Stimulated activated CD8-positive, alpha-beta memory T cell treated with anti-CD3 and anti-CD28 coated beads, Interleukin-7, amount 100 ng/mL, for 48 hours (primary cell): ENCODE data around the gene ANKRD52.
"Not testable (repeated sequence)": the region's sequence is repeated elsewhere in the genome, so short reads cannot be mapped to it uniquely, and the experiment has no call there.

ENCODE experiments used
- DNase-seq, 2 donors: peaks; one replicate each; pipeline ENCODE4 v3.0.0-alpha.2; 2020; ENCODE audit warnings: low read depth in 1 of 2; ENCODE audit errors: extremely low read depth in 1 of 2

The ANKRD52 gene

DNA sequence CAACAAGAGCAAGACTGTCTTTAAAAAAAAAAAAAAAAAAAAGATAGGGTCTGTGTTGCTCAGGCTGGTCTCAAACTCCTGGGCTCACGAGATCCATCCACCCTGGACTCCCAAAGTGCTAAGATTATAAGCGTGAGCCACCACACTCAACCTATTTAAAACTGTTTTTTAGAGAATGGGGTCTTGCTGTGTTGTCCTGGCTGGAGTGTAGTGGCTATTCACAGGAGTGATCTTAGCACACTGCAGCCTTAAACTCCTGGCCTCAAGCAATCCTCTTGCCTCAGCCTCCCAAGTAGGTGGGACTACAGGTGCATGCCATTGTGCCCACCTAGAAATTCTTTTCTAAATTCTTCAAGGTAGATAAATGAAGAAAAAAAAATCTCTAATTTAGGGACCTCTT is 16.1 kb upstream of the ANKRD52 start:
- DNase-seq = no peak

DNA sequence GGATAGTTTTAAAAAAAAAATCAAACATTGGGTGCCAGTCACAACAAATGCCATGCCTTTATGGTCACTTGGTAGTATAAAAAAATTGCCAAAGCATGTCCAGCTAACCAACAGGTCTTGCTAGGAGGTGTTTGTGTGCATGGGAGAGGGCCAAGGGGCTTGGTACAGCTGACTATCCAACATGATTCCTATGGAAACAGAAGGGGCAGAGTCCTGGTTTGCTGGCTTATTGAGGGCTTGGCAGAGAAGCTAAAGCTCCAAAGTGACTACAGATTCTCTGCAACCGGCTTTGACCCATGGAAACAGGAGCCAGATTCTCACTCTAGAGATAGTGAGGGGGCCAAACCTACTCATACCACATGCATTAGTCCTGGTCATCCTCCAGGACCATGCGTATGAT is 14.3 kb upstream of the ANKRD52 start:
- DNase-seq = not testable (repeated sequence)

DNA sequence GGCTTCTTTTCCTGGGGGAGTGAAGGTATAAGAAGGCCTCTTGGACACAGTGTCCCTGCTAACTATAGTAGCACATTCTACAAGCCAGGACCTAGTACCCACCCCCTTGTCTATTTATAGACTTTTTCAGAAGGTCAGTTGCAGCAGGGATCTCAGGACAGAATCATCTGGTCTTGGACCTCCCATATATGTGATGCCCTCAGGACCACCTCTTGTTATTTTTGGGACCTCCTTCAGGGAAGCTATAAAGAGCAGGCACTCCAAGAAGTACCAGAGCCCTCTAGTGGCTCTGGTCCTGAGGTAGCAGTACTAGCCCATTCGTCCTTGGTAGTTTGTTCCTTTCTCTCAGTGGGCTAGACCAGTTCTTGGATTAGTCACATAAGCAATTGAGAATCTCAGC is 12.8 kb upstream of the ANKRD52 start:
- no peak for DNase-seq

DNA sequence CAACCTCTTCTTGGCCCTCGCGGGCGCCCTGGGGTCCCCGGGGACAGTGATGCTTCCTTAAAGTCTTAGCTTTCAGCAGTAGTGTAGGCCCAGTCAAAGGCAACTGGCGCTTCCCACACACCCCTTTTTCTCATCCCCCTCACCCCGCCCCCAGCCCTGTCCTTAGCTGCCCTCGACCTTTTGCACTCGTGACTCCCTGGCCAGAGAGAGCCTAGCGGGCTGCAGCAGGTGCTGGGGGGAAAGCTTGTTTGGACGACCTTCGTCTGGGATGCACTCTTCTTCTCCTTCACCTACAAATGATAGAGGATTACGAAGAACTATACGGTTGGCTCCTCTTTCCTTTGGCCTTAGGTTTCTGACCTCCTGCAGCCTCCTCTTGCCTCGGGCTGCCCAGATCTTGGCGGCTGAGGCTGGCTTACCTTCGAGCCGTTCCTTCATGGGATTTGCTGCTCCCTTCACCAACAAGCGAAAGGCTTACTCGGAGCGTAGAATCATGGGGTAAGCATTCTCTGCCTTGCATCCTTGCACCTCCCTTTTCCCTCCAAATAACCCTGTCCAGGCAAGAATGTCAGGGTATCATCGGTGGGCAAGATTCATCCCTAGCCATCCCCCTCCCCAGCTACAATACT is 9.4 kb upstream of the ANKRD52 start:
- no peak for DNase-seq

DNA sequence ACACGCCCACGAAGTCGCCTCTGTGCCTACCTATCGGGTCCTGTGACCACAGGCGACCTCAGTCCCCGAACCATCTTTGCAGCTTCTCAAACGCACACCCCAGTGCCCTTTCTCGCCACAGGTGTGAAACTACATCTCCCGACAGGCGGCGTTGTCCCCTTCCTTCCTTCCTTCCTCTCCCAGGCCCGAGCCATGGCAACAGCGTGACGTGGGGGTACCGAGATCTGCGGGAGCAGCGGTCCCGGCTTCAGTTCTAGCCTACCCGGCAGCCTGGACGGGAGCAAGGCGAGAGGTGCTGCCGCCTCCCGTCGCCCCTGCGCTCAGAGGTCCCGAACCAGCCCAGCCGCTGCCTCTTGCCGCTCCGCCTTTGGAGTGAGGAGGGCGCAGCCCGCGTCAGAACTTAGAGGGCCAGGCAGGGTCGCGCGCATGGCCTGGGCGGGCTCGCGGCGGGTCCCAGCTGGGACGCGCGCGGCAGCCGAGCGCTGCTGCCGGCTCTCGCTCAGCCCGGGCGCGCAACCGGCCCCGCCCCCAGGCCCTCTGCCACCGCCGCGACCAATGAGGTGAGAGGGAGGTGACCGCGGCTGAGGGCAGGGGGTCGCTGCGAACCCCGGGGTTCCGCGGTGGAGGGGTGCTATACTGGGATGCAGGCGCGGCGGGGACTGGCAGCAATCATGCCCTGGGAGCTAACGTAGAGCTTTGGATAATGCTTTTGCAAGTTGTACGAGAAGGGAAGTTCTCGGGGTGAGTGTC is 8.7 kb upstream of the ANKRD52 start, which contains the start of gene COQ10A:
Gene COQ10A, plus strand, starts transcription at position 250 of the 750 bp plus-strand sequence. Its CDS starts 177 bp downstream, at position 427.
- DNase-seq = peak; percentile 67 to 80

DNA sequence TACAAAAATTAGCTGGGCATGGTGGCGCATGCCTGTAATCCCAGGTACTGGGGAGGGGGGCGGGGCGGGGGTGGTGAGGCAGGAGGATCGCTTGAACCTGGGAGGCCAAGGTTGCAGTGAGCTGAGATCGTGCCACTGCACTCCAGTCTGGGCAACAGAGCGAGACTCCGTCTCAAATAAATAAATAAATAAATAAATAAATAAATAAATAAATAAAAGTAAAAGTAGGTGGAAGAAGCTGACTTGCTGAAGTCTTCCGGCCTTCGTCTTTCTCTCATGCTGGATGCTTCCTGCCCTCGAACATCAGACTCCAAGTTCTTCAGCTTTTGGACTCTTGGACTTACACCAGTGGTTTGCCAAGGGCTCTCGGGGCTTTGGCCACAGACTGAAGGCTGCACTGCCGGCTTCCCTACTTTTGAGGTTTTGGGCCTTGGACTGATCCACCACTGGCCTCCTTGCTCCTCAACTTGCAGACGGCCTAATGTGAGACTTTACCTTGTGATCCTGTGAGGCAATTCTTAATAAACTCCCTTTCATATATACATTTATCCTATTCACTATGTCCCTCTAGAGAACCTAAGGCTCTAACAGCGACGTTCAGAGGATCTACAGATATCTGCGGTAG is 8.0 kb upstream of the ANKRD52 start:
- not testable (repeated sequence) for DNase-seq

DNA sequence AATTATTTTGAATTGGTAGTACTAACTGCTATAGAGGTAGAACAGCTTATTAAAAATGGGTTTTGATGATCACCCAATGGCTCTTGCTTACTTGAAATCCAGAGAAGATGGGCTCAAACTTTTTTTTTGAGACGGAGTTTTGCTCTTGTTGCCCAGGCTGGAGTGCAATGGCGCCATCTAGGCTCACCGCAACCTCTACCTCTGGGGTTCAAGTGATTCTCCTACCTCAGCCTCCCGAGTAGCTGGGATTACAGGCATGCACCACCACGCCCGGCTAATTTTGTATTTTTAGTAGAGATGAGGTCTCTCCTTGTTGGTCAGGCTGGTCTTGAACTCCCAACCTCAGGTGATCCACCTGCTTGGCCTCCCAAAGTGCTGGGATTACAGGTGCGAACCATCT is 4.8 kb upstream of the ANKRD52 start:
- DNase-seq = not testable (repeated sequence)

DNA sequence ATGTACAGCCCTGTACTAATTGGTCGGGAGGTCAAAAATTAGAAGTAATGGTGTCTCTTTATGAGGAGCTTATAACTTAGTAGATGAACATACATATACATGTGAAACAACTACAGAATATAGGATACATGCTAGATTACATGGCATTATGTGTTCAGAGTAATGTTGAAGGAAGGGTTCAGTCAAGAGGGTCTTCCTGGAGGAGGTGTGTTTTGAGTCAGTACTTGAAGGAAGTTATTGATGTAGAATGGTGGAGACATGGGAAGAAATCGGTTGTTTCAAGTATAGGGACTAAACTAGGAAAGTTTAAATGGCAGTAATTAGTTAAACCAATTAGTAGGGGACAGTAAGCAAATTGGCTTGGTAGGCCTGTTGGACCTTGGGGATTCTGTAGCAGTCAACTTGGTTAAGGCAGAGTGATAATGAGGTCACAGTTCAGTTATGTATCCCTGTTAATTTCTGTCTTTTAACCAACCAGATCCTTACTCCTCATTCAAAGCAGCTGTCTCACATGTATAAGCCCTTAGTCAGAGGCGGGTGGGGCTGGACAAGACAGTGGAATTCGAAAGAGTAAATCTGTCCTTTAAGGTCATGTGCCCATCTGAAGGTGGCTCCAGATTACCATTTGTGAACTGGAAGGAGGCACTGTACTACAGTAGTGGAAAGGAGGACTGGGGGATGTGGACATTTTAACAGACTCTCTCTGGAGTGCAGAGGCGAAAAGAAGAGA is 3.5 kb upstream of the ANKRD52 start:
- DNase-seq = no peak

DNA sequence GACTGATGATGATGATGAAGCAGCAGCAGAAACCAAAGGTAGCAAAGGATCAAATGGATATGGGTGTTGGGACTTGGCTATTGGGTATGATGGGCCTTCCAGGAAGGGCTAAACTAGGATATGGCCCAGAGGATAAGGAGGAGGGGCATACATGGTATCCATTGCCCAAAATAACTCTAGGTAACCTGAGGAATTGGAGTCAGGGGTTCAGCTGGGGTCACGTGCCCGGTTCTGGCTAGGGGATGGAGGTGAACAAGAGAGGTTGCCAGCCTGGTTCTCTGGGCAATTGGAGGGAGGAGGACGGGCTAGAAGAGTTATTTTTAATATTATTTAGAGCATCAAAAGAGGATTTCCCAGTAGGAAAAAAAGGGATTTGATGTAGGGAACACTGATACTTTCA is 2.7 kb upstream of the ANKRD52 start:
- no peak for DNase-seq

DNA sequence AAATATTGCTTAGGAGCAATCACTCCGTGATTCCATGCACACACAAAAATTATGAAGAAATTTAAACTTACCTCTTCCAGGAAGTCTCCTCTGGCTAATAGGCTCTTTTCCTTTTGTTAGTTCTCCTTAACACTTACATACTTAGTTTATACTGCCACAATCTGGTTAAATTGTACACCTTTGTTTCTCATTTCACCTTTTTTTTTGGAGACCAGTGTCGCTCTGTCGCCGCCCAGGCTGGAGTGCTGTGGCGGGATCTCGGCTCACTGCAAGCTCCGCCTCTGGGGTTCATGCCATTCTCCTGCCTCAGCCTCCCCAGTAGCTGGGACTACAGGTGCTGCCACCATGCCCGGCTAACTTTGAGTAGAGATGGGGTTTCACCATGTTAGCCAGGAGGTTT is 2.2 kb upstream of the ANKRD52 start:
- DNase-seq = no peak

DNA sequence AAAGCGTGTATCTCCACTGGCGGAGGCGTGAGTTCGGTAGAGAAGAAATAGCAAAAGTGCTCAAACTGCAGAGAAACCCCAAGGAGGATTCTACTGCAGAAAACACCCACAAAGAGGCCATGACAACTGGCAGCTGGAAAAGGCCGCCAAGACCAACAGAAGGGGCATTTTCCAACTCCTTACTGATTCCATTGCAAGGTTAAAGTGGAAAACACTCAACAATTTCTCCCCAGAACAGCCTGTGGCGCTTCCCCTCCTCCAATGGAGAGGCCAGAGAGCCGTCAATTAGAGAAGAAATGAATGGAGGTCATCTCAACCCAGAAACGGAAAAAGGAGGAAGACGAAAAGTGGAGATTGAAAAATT is 618 bp upstream of the ANKRD52 start:
- no peak for DNase-seq

DNA sequence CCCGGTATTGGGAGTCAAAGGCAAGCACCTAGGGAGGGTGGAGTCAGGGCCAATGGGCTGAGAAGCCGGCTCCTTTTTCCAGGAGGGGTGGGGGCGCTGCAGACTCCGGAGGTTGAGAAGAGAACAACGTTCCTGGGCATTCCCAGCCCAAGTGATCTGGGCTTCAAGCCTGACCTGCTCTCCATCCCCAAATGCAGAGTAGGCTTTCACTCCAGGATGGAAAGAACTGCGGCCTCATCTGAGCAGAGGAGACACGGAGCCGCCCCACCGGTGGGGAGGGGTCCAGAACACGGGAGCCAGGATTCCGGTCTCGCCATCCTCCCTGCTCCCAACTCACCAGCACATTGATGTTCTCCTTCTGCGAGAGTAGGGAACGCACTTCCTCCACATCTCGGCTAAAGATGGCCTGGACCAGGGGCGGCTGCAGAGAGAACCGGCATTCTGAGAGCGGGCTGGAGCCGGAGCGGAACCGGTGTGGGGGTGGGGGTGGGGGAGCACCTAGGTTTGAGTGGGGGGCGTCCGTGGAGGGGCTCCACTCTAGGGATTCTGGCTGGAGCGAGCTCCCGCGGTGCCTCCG is 605 bp downstream of the ANKRD52 start:
- DNase-seq = no peak

DNA sequence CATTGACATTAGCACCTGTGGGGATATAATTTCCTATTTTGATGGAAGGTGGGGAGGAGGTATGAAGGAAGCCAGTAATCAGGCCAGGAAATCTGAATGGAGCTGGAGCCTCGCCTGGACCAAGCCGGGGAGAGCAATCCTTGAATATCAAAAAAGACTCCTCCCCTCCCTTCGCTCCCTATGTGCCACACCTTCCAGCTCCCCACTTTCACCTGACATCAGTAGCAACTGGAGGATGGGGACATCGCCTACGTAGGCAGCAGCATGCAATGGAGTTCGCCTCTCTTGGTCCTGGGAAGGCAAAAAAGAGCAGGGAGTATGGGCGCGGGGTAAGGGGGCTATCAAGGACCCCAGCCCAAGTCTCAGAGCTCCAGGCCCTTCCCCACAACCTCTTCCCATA is 1.1 kb downstream of the ANKRD52 start:
- DNase-seq = no peak

DNA sequence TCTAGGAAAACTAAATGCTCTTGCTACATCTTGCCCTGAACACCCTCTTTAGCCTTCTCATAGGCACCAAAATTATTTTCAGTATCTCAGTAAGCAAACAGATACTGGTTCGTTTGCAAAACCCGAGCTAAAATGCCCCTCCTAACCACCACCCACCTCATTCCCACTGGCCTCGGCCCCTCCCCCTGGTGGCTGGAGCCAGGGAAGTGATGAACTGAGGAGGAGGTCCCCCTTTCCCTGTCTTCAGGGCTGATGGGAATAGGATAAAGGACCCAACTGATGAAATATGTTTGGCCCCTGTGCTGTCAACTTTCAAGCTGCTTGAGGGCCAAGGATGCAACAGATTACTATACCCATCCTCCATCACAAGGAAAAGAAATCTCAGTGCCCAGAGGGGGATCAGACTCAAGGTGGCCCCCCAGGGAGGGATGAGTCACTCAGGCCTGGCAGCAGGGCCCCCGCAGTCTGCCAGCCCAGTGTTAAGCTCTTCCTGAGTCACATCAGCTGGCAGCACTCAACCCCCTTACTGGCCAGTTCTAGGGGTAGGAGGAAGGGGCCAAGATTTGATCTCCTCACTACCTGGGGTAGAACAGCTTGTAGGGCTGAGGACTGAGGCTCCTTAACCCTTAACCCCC is 1.7 kb downstream of the ANKRD52 start:
- no peak for DNase-seq

DNA sequence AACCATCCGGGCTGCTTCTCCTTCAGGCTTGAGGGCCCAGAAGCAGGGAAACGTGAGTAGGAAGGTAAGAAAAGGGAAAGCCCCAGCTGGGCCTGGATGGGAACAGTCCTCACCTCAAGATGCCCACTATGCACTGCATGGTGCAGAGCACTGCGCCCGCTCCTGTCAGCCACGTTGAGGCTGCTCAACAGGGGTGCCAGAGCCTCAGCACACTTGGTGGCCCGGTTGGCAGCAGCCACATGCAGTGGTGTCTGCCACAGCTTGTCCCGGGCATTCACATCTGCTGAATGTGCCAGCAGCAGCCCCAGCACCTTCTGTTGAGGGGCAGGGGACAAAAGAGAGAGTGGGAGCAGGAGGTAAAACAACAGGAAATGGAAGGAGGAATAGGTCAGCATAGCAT is 2.5 kb downstream of the ANKRD52 start:
- no peak for DNase-seq

DNA sequence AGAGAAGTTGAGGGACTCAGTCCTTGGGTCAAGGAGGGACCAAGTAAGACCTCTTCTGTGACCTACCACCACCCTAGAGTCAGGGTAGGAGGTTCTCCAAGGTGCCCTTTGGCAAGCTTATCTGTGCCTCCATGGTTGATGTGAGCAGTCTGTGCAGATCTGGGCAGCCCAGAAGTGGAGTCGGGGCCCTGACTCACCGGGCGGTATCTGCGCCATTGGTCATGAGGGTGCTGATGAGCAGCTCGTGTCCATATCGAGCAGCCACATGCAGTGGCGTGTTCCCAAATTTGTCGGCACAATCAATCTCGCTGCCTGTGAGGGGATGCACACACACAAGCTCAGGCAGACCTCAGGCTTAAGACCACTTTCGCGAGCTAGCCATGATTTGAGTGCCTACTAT is 5.1 kb downstream of the ANKRD52 start:
- DNase-seq = no peak

DNA sequence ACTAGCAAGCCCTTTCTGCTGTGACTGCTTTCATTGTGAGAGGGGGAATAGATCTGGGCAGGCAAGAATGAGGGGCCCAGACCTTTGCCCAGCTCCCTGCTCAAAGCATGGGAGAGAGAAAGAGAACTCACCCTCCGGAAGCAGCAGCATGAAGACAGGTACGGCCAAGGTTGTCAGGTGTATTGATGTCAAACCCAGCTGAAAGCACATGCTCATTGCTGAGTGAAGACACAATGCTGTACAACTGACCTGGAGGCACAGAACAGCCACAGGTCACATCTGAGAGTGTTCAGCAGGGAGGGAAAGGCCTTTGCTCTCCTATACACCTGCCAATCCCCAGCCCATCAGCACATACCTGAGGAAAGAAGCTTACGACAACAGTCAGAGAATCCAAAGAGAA is 5.5 kb downstream of the ANKRD52 start:
- DNase-seq = no peak

DNA sequence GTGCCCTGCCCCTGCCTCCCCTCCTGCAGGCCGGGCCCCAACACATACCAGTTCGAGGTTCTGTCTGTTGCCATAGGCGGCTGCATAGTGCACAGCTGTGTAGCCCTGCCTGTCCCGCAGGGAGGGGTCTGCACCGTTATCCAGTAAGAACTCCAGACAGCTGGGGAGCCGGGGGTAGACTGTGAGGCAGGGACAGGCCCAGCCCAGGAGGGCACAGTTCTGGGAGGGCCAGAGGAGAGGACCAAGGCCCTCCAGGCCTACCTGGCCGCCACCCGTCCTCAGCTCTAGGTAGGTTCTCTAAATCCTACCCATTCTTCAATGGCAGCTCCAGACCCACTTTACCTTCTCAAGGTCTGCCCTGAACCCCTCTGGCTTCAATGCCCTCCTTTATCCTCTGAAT is 9.5 kb downstream of the ANKRD52 start:
- DNase-seq = no peak

DNA sequence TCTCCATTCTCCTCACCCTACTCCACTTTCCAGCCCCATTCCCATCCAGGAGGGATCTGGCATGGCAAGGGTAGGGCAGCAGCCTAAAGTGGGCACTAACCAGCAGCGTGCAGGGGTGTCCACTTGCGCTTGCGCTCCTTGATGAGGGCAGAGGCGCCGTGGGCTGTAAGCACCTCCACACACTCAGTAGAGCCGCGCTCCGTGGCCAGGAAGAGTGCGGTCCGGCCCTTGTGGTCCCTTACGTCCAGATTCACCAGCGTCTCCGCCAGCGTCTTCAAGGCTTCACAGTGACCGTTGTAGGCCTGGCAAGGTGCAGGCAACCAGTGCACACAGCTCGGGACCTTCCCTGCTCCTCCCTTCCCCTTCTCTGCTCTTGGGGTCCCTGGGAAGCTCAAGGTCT is 10.3 kb downstream of the ANKRD52 start:
- DNase-seq = no peak

DNA sequence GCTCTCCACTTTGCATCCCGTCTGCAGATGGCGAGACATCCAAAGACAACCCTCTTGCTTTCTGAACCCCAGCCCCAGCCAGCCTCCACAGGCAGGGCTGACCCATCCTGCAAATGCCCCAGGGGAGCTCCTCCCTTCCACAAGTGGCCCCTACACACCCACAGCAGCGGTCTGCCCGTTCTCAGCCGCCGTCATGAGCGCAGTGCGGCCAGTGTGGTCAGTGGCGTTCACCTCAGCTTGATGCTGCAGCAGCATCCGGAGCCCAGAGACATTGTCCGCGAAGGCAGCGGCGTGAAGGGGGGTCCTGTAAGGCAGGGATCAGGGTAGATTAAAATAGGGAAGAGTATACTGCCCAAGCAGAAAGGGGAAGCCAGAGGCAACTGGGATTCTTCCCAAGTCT is 13.7 kb downstream of the ANKRD52 start:
- DNase-seq = no peak

DNA sequence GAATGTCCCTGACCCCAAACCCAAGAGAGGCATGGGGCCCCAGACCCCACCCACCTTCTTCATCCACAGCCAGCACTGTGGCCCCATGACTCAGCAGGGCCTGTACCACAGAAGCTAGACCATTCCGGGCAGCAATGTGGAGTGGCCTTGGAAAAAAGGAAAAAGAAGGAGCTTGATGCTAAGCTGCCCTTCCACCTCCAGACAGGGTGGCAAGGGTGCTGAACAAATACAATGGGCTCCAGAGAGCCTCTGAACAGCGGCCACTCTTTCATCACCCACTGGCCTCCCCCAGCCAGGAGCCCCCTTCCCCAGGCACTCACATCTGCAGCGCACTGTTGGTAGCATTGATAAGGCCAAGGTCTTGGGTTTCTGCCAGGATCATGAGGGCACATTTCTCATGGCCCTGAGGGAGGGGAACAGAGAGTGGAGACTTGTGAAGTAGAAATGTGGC is 14.4 kb downstream of the ANKRD52 start:
- DNase-seq = no peak
